ENCODE data around the gene MAN1A1.
A peak's percentile ranks its signal among the peaks of the same experiment; 100 is the strongest.

DNA sequence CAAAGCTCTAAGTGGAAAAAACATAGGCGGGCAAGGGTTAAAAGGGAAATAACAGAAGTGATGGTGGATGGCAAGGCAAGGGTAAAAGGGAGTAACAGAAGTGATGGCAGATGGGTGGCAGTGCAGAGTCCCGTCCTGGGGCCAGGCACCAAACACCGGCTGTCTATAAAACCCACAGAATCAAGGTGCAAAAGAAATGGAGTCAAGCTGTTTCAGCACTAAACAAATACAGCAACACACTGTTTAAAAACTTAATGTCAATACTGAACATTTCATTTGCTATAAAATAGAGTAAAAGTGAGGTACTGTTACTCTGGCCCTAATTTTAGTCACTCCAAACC lies 87.6 kb downstream of the MAN1A1 start:
- TF ChIP-seq, protein P1, sequence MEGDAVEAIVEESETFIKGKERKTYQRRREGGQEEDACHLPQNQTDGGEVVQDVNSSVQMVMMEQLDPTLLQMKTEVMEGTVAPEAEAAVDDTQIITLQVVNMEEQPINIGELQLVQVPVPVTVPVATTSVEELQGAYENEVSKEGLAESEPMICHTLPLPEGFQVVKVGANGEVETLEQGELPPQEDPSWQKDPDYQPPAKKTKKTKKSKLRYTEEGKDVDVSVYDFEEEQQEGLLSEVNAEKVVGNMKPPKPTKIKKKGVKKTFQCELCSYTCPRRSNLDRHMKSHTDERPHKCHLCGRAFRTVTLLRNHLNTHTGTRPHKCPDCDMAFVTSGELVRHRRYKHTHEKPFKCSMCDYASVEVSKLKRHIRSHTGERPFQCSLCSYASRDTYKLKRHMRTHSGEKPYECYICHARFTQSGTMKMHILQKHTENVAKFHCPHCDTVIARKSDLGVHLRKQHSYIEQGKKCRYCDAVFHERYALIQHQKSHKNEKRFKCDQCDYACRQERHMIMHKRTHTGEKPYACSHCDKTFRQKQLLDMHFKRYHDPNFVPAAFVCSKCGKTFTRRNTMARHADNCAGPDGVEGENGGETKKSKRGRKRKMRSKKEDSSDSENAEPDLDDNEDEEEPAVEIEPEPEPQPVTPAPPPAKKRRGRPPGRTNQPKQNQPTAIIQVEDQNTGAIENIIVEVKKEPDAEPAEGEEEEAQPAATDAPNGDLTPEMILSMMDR (conservative IDR thresholded peaks at IDR 0.05; ENCODE audit: low read length): 0 out of 2 replicates have a peak, but pooled peaks have one; percentile 21
- TF ChIP-seq EZH2phosphoT487 (IDR thresholded peaks at IDR 0.05; ENCODE audit: borderline replicate concordance): no peak

Data from Loucy (cell line).